NAMALWA (cell line): Measurements from ENCODE around the gene PRR5.

Experiments used
- DNase-seq: peaks from one replicate; pipeline ENCODE4 v3.0.0-alpha.2; 2015; ENCODE audit warnings: low spot score

PRR5 gene

DNA sequence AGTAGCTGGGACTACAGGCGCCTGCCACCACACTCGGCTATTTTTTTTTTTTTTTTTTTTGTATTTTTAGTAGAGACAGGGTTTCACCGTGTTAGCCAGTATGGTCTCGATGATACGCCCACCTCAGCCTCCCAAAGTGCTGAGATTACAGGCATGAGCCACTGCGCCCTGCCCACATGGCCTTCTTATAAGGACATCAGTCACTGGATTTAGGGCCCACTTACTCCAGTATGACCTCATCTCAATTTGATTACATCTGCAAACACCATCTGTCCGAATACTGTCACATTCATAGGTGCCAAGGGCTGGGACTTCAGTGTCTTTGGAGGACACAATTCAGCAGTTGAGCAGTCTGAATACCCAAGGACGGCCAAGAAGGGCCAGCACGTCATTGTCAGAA is 8.2 kb upstream of the PRR5 start:
- no peak for DNase-seq

DNA sequence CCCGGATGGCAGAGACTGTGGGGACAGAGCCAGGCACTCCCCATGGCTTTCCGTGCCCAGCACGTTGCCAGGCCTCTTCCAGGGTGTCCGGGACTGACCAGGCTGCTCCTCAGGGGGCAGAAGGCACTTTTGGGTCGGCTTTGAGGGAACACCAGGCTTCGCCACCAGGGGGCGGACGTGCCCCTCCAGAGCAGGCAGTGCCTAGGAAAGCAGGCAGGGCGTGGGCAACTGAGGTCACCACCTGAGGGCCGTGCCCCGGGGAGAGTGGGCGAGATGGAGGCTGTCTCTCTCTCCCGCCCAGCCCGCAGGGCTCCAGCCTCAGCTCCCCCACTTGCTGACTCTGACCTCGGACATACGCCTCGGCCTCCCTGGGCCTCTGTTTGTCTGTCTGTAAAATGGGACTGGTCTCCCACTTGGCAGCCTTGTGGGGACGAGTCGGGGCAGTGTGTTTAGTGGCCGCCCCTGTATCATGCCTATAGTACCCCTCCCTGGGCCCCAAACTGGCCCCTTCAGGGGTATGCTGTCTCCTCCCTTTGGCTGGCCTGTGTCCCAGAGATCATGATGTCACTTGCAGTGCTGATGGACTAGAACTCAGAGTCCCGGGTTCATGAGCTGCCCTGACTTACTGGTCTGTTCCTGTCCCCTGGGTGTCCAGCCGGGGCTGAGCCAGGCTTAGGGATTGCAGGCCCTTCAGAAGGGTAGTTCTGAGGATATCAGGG is 4.4 kb upstream of the PRR5 start:
- DNase-seq = peak; percentile 83

DNA sequence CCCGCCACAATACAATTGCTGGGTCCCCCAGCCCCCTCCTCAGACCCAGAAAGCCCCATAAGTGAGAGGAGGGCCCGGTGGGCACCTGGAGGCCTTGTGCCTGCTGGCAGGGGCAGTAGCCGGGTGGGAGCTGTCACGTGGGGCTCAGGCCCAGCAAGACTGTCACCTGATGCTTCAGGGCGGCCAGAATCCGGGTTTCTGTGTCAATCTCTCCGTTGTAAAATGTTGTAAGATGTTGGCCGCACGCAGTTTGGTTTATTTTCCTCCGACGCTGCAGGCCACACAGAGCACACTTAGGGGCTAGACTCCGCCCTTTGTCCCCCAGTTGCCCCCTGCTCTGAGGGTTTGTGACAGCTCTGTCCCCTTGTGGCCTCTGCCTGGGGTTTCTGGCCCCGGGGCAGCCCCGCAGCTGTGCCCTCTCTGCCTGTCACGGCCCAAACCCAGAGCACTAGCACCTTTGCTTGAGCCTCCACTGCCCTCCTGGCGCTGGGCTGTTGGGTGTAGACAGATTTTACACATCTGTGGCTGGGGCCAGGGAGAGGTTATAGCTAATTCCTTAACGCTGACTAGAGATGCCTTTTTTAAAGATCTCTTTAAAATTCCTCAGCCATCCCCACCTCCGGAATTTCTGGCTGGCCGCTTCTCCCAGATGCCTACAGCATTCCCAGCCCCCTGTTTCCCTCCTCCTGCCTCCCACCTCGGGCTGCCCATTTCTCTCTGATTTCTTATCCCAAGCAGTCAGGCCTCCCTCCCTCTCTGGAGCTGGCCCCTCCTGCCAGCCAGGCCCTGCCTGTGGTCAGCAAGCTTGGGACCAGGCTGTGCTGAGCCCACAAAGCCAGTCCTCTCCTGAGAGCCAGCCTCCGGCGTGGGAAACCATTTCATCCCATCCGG is 3.2 kb upstream of the PRR5 start:
- DNase-seq = no peak

DNA sequence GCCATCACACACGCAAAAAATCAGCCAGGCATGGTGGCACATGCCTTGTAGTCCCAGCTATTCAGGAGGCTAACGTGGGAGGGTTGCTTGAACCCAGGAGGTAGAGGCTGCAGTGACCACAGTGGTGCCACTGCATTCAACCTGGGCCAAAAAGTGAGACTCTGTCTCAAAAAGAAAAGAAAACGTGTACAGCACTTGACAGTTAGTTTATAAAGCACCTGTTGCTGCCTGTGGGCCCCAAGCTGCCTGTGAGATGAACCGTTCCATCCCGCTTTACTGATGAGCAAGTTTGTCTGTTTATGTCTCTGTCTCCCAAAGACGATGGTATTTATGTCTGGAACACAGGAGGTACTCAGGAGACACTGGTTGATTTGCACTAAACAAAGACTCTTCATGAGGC is 1.5 kb upstream of the PRR5 start:
- no peak for DNase-seq

DNA sequence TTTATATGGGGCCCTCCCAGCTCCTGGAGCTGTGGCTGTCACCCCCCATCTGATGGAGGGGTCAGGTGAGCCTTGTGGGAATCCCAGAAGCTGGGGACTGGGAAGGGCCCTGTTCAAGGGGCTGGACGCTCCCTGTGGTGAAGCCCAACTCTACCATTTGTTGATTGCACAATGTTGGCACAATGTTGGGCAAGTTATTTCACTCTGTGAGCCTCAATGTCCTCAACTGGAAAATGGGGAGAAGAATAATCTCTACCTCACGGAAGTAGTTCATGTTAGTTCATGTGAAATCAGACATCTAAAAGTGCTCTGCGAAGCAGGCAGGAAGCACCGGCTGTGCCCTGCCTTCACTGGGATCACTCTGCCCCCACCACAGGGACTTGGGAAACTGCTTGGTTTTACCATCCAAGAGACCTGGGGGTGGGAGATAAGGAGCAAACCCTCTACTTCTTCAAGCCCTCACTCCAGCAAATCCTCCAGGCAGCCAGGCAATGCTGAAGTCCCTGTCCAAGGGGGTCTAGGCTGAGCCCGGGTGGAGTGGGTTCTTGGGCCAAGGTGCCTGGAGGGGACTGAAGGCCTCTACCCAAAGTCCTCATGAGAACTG is 715 bp upstream of the PRR5 start:
- DNase-seq = no peak

DNA sequence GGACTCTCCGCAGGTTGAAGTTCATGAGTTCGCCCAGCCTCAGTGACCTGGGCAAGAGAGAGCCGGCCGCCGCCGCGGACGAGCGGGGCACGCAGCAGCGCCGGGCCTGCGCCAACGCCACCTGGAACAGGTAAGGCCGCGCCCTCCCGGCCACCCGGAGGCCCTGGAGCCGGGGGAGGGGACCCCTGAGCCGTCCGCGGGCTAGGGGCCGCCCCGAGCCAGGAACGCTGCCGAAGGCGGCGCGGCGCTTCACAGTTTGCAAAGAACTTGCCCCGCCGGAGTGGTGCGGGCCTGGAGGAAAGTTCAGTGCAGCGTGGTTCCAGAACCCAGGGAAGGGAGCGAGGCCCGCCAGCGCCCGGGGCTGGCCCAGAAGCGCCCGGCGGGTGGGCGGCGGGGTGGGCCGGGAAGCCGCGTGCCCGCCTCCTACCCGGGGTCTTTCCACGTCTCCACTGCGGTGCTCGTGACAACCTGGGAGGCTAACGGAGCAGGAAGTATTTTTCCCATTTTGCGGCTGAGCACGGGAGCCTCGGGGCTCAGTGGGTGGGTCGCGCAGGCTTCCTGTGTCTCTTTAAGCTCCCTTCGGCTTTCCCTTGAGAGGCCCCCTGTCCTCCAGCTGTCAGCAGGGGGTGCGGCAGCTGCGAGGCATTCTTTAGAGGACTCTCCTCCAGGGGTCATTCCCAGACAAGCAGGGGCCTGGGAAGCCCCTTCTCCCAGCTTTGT is 635 bp downstream of the PRR5 start:
- DNase-seq = no peak

DNA sequence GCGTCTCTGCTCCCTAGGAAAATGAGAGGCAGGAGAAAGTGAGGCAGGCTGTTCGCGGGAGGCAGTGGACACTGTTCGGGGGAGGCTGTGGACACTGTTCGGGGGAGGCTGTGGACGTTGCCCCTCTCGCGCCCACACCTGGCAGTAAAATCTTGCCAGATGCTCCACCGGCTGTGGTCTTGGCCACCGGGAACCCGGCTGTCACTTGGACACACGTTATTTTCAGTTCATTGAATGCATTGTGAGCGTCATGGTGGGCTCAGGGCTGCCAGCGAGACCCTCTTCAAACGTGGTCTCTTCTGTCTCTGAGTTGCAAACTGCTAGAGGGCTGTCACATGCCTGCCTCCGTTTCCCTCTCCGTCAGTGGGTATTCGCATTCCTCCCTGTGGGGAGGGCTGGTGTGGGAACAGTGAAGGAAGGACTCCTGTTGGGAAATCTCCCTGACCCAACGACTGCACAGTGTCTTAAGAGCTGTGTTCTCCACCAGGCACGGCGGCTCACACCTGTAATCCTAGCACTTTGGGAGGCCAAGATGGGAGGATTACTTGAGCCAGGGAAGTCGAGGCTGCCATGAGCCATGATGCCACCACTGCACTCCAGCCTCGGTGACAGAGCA is 1.4 kb downstream of the PRR5 start:
- DNase-seq = no peak

DNA sequence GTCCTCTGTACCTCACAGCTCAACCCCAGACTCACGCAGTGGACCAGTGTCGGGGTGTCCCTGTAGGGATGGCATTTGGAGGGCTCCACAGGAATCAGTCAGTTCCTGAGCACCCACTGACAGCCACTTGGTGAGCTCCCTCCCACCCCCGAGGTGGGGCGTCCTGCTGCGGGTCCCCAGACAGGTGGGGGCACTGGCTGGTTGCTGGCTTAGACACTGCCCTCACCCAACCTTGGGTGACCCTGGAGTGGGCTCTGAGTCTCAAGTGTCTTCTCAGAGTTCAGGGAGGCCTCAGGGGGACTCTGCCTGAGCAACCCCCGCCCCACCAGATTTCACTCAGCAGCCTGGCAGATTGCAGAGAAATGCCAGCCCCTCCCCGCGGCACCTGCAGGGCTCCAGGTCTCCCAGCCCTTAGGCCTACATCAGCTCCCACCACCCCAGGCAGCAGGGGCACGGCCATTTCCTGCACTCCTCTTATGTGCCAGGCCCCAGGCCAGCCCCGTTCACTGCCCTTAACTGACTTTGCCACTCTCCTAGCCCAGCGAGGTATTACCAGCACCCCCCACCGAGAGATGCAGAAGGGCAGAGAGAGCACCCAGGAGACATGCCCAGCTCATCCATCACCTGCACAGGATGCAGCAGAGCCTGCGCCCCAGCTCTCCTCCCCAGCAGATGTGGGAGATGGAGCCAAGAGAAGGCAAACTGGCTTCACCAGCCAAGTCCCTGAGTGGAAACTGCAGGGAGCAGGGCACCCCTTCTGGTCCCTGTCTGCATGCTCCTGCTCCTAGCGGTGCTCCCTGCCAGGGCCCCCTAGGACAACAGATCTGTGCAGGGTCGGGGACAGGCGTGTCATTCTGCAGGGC is 2.4 kb downstream of the PRR5 start:
- no peak for DNase-seq

DNA sequence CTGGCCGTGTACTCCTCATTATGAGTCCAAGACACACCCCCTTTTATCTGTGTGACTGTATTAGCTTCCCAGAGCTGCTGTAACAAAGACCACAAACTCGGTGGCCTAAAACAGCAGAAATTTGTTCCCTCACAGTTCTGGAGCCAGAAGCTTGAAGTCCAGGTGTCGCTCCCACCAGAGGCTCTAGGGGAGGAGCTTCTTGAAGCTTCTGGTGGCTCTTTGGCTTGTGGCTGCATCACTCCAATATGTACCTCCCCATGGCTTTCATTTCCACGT is 3.0 kb downstream of the PRR5 start:
- DNase-seq = no peak

DNA sequence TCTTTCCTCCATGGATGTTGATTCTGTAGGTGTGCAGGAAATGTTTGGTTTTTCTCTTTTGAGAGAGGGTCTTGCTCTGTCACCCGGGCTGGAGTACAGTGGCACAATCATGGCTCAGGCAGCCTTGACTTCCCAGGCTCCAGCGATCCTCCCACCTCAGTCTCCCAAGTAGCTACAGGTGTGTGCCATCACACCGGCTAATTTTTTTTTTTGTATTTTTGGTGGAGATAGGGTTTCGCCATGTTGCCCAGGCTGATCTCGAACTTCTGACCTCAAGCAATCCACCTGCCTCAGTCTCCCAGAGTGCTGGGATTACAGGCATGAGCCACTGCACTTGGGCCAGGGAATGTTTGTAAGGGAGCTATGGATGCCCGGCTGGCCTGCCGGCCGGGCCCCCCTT is 4.5 kb downstream of the PRR5 start:
- no peak for DNase-seq

DNA sequence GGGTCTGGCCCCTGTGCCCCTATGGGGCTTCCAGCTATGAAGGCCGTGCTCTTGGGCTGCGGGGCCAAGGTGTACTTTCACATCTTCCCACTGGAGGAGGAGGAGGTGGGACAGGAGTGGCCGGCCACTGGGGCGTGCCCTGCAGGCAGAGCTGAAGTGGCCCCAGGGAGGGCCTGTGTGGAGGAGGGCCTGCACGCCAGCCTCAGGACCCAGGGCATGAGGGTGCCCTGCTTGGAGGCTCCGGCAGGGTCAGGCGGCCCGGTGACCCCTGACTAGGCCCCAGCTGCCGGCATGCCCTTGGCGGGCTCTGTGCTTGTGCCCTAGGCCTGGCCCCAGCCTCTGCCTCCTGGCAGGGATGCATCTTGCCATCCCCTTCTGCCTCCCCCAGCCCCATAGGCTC is 5.2 kb downstream of the PRR5 start:
- DNase-seq = no peak

DNA sequence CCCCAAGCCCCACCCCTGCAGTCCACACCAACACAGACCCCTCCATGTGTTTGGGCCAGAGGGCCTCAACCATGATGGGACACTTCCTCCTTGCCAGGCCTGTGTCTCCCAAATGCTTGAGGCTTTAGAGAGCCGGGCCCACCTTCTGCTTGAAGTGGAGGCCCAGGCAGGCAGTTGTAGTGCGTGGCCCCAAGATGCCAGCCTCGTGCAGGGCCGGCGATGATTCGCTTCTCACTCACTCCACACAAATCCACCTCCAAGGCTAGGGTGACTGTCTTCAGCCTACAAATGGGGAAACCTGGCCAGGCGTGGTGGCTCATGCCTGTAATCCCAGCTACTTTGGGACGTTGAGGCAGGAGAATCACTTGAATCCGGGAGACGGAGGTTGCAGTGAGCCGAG is 5.7 kb downstream of the PRR5 start:
- DNase-seq = no peak

DNA sequence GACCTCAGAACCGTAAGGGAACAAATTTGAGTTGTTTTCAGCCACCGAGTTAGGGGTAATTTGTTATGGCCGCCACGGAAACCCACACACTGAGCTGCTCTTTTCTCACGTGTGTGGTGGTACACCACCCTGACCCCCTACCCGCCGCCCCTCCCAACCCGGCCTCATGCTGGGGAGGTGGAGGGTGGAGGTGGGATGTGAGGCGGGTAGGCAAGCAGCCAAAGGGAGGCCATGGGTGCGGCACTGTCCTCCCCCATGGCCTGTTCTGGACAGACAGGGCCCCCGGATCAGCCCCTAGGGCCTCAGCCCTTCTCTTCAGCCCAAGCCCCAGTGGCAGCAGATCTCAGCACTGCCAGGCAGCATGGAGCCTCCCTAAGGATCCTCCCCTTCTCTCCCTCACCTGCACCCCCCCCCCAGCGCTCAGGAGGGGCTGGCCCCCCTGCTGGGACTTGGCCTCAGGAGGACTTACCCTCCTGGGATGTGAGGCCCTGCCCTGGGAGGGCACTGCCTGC is 7.9 kb downstream of the PRR5 start:
- no peak for DNase-seq

DNA sequence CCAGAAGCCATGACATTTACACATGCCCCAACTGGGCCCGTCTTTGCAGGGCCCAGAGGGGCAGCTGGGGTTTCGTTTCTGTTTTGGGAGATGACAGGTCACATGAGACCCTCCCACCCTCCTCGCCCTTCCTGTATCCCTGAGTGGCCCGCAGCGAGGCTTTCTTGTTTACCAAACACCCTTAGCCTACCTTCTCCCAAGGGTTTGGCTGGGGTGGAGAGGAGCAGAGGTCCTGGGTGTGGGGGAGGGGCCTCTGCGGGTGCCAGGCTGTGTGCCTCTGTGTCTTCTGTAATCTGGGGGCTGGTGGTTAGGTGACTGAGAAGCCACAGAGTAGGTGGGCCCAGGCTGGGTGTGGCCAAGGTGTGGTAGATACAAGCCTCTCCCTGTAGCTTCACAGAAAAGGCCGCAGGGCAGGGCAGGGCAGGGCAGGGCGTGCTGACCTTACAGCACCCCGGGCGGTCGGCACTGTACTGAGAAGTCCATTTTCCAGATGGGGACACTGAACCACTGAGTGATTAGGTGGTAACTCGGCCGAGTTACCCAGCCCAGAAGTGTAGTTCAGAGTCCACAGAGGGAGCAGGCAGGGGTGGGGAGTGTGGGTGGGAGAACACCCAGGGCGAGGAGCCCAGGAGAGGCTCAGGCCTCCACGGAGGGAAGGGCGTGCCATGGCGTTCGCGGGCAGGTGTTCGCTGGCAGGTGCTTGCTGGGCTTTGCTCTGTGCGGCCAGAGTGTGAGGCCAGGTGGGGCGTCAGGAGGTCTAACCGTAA is 8.7 kb downstream of the PRR5 start:
- DNase-seq = peak; percentile 29

DNA sequence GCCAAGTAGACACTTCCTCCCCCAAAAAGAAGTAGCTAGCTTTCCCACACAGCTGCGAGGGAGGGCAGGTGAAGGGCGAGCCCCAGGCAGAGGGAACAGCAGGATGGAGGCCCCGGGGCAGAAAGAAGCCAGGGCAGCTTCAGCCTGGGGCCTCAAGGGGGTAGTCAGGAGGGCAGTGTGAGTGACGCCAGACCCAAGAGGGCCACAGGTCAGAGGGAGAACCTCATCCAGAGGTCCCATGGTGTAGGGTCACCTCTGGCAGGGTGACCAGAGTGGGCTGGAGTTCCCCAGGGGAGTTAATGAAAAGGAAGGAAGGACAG is 9.2 kb downstream of the PRR5 start:
- peak; percentile 30 for DNase-seq

DNA sequence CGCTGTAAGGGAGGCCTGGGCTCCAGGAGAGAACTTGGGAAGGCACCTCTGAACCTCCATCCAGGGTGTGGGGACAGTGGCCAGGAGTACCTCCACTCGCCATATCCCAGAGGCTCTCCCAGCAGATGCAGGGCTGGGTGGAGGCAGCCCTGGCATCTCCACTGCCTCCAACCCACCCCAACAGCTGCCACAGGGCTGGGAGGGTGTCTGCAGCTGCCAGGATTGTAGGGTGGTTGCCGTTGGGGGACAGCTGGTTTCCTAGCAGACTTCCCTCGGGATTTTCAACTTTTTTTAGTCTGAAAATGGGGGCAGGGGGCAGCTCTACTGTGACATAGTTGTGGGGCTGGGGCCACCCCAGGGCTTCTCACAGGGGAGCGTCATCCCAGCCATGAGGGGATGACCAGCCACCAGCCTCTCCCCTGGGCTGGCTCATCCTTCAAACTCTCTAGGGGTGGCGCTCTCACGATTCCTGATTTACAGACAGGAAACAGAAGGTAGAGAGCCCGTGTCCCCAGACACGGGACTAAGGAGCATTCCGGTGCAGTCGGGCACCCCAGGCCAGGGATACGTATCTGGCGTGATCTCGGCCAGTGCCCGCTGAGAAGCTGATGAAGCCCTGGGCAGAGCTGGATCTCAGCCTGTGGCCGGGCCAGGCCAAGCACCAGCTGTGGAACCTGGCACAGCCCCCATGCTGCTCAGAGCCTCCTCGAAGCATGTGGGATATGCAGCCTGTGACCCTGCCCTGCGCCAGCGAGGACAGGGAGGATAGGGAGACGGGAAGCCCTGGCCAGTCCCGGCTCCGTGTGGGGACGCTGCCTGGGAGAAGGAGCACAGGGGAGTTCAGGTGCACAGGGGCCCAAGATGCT is 9.9 kb downstream of the PRR5 start:
- DNase-seq = no peak

DNA sequence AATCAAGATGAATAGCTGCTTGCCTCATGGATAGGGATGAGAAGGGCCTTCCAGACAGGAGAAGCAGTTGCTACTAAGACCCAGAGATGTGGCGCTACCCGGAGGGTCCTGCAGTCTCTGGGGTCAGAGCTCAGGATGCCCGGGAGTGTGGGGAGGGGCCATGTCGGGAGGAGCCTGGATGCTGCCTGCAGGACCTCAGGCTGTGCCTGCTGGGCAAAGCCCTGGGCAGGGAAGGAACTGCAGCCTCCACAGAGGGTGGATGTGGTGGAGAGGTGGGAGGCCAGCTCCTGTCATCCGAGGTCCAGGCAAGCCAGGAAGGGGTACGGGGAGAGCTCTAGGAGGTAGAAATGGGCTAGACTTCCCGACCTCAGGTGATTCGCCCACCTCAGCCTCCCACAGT is 11.0 kb downstream of the PRR5 start:
- DNase-seq = no peak

DNA sequence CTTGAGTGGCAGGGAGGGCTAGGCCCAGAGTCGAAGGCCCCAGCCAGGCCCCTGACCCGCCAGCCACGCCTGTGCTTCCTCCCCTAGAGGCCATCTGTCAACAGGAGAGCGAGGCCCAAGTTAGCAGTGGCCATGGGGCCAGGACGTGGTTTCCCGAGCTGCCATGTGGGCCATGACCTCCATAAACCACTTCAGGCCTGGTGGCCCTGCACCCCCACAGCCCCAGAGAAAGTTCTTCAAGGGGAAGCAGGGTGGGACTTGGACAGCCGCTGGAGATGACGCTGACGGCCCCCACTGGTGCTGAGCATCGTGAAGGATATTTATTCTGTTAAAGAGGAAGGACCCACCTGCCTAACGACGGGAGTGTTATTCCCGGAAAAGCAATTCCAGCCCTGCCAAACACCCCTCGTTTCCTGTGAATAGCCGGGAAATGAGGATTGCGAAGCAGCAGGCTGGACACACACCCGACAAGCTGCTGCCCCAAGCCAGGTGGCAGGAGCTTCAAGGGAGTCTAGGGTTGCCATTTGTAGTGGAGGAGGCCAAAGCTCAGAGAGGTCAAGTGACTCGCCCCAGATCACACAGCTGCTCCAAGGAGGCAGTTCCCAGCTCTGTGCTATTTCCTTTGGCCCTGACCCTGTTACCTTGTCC is 12.8 kb downstream of the PRR5 start:
- no peak for DNase-seq

DNA sequence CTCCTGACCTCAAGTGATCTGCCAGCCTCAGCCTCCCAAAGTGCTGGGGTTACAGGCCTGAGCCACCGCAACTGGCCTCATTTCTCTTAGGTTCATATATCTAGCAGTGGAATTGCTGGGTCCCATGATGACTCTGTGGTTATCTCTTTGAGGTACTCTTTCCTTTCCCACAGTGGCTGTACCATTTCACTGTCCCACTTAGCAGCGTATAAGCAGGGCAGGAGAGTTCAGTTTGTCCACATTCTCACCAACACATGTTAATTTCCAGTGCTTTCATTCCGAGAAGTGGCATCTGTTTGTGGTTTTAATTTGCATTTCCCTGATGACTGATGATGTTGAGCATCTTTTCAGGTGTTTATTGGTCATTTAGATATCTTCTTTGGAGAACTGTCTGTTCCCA is 16.4 kb downstream of the PRR5 start:
- peak; percentile 39 for DNase-seq
